Keratinocyte (primary cell): ENCODE measurements around the gene NAPA.

ENCODE experiments used
- CTCF ChIP-seq, 3 experiments: IDR thresholded peaks in 1 of 3; conservative IDR thresholded peaks in 1 of 3; optimal IDR thresholded peaks in 1 of 3; 2 replicates in 2 of 3; 3 replicates in 1 of 3; pipeline versions ENCODE3 to v1.5.1; 2011; ENCODE audit warnings: low read length in 3 of 3, mild to moderate bottlenecking in 3 of 3, moderate library complexity in 2 of 3, control low read depth in 1 of 3, inconsistent platforms in 1 of 3; ENCODE audit not compliant: insufficient read depth in 2 of 3; ENCODE audit errors: extremely low read depth in 1 of 3
- EZH2 ChIP-seq: IDR thresholded peaks from one replicate; pipeline ENCODE4 v1.6.1; 2012; ENCODE audit warnings: inconsistent platforms, mild to moderate bottlenecking, low read length, moderate library complexity

- TF ChIP-seq CTCF (optimal IDR thresholded peaks at IDR 0.05 in 1 of 3, IDR thresholded peaks at IDR 0.05 in 1 of 3, conservative IDR thresholded peaks at IDR 0.05 in 1 of 3; ENCODE audit: extremely low read depth in 1 of 3, insufficient read depth in 2 of 3, low read length in 3 of 3) (no peak), EZH2 (no peak)
These were observed 56.2 kb downstream of the NAPA start for GRCh38 chr19:47458672-47459071.
